Cardiac fibroblast (primary cell): ENCODE measurements around the gene MYO15A.

Source experiments
- DNase-seq, 2 donors: peaks; one replicate each; pipeline versions ENCODE4 v3.0.0 to v3.0.0-alpha.2; 2010; ENCODE audit warnings: low read depth in 2 of 2
- H3K4me3 ChIP-seq, 2 donors: replicated peaks in 1 of 2; 1 replicate in 1 of 2; 2 replicates in 1 of 2; pipeline ENCODE4 v1.5.1; 2011; ENCODE audit warnings: low read depth in 2 of 2, low read length in 2 of 2, mild to moderate bottlenecking in 2 of 2, moderate library complexity in 1 of 2
- TF ChIP-seq, protein P1 (sequence below): IDR thresholded peaks from one replicate; pipeline ENCODE4 v1.5.1; 2011; ENCODE audit warnings: low read depth, mild to moderate bottlenecking, low read length, inconsistent platforms

MYO15A gene

GRCh38 chr17:18226284-18226945, 117.9 kb downstream of the MYO15A start:
- H3K4me3 ChIP-seq = peak overlapping the region; percentile 84 to 89
- peak in 1 of 2 donors; percentile 22 for DNase-seq
- TF ChIP-seq, protein P1, sequence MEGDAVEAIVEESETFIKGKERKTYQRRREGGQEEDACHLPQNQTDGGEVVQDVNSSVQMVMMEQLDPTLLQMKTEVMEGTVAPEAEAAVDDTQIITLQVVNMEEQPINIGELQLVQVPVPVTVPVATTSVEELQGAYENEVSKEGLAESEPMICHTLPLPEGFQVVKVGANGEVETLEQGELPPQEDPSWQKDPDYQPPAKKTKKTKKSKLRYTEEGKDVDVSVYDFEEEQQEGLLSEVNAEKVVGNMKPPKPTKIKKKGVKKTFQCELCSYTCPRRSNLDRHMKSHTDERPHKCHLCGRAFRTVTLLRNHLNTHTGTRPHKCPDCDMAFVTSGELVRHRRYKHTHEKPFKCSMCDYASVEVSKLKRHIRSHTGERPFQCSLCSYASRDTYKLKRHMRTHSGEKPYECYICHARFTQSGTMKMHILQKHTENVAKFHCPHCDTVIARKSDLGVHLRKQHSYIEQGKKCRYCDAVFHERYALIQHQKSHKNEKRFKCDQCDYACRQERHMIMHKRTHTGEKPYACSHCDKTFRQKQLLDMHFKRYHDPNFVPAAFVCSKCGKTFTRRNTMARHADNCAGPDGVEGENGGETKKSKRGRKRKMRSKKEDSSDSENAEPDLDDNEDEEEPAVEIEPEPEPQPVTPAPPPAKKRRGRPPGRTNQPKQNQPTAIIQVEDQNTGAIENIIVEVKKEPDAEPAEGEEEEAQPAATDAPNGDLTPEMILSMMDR = no peak

DNA sequence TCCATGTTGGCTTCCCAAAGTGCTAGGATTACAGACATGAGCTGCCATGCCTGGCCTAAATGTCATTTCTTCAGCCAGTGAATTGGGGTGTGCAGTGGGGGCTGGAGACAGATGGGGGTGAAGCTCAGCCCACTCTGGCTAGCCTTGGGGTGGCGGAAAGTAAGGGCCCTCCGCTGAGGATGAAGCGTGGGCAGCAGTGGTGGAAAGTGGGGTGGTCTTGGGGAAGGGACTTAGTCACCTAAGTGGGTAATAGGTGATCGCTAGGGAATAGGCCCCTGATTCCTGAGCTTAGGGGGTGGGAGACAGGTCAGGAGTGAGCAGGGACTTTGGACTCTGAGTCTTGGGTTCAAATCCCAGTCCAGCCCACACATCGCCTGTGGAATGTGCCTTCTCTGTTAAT, 119.1 kb downstream of the MYO15A start:
- TF ChIP-seq, protein P1 = no peak
- no peak overlapping the region for H3K4me3 ChIP-seq

DNA sequence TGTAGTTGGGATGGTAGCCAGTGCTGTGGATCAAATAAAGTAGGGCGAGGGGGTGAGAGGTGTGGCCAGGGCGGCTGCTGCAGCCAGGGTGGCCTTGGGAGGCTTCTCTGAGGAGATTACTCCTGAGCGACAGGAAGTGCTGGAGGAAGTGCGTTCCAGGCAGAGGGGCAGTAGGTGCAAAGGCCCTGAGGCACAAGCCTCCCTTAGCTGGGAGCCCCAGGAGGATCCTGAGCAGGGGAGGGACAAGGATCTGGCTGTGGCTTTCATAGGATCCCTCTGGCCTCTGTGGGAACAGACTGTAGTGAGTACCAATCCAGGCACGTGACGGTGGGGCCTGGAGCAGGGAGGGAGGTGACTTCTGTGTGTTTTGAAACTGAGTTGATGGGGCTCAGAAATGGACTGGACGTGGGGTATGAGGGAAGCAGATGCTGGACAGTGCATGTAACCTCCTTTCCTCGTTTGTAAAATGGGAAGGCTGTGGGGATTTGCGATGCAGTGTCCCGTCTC, 119.7 kb downstream of the MYO15A start:
- TF ChIP-seq, protein P1 = no peak
- no peak for DNase-seq
- H3K4me3 ChIP-seq = no peak overlapping the region

More for the DNA sequence above, 119.1 kb downstream of the MYO15A start:
- DNase-seq = no peak

DNA sequence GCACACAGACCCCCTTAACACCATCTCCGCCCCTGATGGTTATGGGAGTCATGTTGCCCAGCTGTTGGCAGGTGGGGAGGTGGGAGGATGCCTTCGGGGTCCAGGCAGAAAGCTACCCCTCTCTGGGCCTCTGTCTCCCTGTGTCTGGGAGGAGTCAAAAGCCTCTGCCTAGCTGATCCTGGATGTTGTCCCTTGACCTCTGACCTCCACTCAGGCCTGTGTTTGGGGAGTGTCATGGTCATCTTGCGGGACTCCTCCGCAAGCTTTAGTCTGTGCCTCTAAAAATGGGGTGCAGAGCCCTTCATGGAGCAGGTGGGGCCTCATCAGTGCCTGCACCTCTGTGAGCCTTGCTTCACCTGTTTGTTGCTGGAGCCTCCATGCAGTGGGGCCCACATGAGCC, 120.7 kb downstream of the MYO15A start:
- no peak overlapping the region for H3K4me3 ChIP-seq

More for the DNA sequence above, 120.7 kb downstream of the MYO15A start:
- DNase-seq = no peak
- TF ChIP-seq, protein P1 = no peak
